ENCODE data around the gene PPFIA1.

PPFIA1 gene

DNA sequence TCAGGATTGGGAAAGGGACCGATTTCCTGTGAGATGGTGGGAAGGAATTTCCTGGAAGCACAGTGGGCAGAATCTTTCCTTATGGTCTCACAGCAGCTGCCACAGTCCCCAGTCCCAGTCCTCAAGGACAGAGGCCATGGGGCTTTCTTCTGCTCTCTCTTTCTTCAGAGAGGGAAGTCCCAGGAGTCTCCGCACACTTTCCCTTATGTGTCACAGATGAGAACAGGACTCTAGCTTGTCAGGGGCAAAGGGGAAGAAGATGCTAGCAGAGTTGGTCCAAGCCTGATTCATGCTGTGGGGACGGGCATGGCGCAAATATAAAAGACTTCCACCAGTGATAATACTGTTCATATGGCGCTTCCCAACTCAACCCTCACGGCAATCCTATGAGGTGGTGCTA lies 7.5 kb upstream of the PPFIA1 start:
- H3K27ac ChIP-seq, result no peak overlapping the region
- CTCF ChIA-PET, result interaction anchor here (0.6 kb wide), 1 partner anchor 10 kb away, joined by 4 read pairs; no protein-coding TSS in a partner anchor
- POLR2A ChIA-PET (ENCODE audit: low non-redundant PET), result no interaction called here
- TF ChIP-seq, protein P1, sequence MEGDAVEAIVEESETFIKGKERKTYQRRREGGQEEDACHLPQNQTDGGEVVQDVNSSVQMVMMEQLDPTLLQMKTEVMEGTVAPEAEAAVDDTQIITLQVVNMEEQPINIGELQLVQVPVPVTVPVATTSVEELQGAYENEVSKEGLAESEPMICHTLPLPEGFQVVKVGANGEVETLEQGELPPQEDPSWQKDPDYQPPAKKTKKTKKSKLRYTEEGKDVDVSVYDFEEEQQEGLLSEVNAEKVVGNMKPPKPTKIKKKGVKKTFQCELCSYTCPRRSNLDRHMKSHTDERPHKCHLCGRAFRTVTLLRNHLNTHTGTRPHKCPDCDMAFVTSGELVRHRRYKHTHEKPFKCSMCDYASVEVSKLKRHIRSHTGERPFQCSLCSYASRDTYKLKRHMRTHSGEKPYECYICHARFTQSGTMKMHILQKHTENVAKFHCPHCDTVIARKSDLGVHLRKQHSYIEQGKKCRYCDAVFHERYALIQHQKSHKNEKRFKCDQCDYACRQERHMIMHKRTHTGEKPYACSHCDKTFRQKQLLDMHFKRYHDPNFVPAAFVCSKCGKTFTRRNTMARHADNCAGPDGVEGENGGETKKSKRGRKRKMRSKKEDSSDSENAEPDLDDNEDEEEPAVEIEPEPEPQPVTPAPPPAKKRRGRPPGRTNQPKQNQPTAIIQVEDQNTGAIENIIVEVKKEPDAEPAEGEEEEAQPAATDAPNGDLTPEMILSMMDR (conservative IDR thresholded peaks at IDR 0.05; ENCODE audit: low read depth), result no peak
- no peak for DNase-seq (ENCODE audit: low spot score)

DNA sequence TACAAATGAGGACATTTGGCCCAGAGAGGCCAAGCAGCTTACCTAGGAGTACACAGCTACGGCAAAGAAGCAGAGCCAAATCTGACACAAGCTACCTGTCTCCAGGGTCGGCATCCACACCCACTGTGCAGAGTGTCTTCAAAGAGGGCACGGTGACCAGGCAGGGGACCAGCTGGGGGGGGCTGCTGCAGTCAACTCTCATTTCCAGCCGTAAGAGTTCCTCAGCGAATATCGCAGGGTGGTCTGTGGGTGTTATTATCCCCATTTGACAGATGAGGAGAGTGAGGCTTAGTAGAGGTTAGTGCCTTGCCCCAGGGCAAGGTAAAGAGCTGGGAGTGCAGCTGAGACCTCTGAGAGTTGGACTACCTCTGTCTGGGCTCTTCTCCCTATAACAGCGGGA lies 7.1 kb upstream of the PPFIA1 start:
- ChIA-PET CTCF (interaction anchor here (0.6 kb wide), 1 partner anchor 11 kb away, joined by 4 read pairs; no protein-coding TSS in a partner anchor), POLR2A (ENCODE audit: low non-redundant PET) (no interaction called here)
- DNase-seq (ENCODE audit: low spot score), result no peak
- TF ChIP-seq, protein P1 (conservative IDR thresholded peaks at IDR 0.05; ENCODE audit: low read depth), result no peak
- H3K27ac ChIP-seq, result no peak overlapping the region

DNA sequence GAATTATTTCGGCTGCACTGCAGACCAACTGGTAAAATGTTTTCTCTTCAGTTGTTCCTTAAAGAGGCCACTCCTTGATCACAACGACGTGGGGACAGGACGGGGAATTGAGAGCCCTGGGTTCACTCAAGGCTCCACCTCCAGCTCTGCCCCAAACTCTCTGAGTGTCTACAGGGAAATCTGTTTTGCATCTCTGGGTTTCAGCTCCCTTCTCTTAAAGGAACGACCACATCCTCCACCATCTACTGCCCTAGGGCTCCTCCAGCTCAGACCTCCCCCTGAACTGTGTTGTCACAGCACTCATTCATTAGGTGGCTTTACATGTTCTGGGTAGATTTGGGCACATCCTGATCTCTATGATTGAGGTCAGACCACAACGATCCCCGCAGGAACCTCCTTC lies 5.1 kb upstream of the PPFIA1 start:
- no peak for DNase-seq (ENCODE audit: low spot score)
- TF ChIP-seq, protein P1 (conservative IDR thresholded peaks at IDR 0.05; ENCODE audit: low read depth), result no peak
- POLR2A ChIA-PET (ENCODE audit: low non-redundant PET), result no interaction called here
- no peak overlapping the region for H3K27ac ChIP-seq
- CTCF ChIA-PET, result interaction anchor here (0.6 kb wide), 4 partner anchors 10 to 162 kb away, joined by 3 to 5 read pairs (median 4); no protein-coding TSS in a partner anchor

DNA sequence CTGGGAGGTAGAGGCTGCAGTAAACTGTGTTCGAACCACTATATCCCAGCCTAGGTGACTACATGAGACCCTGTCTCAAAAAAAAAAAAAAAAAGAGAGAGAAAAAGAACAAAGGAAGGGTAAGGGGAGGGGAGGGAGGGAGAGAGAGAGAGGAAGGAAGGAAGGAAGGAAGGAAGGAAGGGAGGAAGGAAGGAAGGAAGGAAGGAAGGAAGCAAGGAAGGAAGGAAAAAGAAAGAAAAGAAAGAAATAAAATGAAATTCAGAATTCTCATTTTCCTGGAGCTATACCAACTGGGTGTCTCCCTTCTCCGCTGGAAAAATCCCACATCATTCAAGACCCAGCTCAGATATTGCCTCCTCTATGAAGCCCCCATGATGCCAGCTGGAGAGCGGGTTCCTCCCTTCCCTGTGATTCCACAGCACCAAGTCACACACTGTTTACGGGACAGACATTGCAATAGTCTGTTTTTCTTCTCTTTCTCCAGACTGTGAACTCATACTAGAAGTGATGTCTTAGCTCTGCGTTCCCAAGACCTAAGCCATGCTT lies 3.0 kb upstream of the PPFIA1 start:
- ChIA-PET POLR2A (ENCODE audit: low non-redundant PET) (no interaction called here), CTCF (interaction anchor here (0.7 kb wide), 1 partner anchor 27 kb away, joined by 3 read pairs; no protein-coding TSS in a partner anchor)
- TF ChIP-seq, protein P1 (conservative IDR thresholded peaks at IDR 0.05; ENCODE audit: low read depth), result no peak
- no peak for DNase-seq (ENCODE audit: low spot score)
- H3K27ac ChIP-seq, result no peak overlapping the region

DNA sequence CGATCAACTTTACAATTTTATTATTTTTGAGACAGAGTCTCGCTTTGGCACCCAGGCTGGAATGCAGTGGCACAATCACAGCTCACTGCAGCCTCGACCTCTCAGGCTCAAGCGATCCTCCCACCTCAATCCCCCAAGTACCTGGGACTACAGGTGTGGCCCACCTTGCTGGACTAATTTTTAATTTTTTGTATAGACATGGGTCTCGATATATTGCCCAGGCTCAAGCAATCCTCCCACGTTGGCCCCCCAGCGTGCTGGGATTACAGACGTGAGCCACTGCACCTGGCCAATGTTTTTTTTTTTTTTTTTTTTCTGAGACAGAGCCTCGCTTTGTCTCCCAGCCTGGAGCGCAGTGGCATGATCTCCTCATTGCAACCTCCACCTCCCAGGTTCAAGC lies 2.0 kb upstream of the PPFIA1 start:
- TF ChIP-seq, protein P1 (conservative IDR thresholded peaks at IDR 0.05; ENCODE audit: low read depth), result no peak
- H3K27ac ChIP-seq, result no peak overlapping the region
- ChIA-PET POLR2A (ENCODE audit: low non-redundant PET) (interaction anchor here (0.7 kb wide), 1 partner anchor 65 kb away, joined by 6 read pairs; the partner anchor contains the start of gene FADD), CTCF (interaction anchor here (0.7 to 0.8 kb wide), 3 partner anchors 28 to 65 kb away, joined by 3 read pairs; no protein-coding TSS in a partner anchor)
- no peak for DNase-seq (ENCODE audit: low spot score)

DNA sequence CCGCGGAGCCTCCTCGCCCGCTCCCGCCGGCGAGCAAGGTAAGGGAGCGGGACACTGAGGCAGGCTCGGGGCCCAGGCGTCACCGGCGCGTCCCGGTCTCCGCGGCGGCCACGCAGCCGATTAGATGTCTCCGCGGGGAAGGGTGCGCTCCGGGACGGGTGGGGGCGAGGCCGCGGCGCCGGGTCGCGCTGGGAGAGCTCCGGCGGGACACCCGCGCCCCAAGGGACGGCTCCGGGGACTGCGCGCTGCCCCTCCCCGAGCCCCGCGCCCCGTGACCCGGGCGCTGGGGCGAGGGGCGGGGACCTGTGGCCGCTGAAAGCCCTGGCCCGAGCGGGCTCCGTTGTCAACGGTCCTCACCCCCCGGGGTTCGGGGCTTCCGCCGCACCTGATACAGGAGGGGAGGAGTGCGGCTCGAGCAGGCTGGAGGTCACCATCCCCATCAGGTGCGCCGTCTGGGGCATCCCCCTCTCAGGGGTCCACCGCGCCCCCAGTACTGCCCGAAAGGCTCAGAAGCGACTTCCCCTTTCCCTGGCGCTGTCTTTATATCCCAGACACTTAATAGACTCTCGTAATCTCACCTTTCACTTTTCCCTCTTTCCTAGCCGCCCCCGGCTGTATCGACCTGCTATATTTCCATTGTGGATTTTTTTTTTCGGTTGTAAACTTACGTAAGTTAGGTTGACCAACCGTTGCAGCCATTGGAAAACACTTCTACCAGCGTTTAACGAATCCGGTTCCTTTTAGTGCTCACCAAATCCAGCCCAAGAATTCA lies 573 bp downstream of the PPFIA1 start:
- CTCF ChIA-PET, result interaction anchor here (0.6 to 0.7 kb wide), 2 partner anchors 73 to 147 kb away, joined by 5 read pairs; no protein-coding TSS in a partner anchor
- peak; percentile 20 for DNase-seq (ENCODE audit: low spot score)
- POLR2A ChIA-PET (ENCODE audit: low non-redundant PET), result interaction anchor here (0.7 to 1.0 kb wide), 2 partner anchors 67 to 1242 kb away, joined by 3 to 4 read pairs; no protein-coding TSS in a partner anchor

More for the DNA sequence above, 573 bp downstream of the PPFIA1 start:
- TF ChIP-seq, protein P1 (conservative IDR thresholded peaks at IDR 0.05; ENCODE audit: low read depth), result no peak
- H3K27ac ChIP-seq, result peak overlapping the region; percentile 72

Data from RWPE1 (cell line).